Activated CD8-positive, alpha-beta memory T cell treated with anti-CD3 and anti-CD28 coated beads for 4 hours (primary cell): ENCODE data around the gene IRF2.

ENCODE experiments used
- DNase-seq, 2 donors: peaks; one replicate each; pipeline ENCODE4 v3.0.0-alpha.2; 2020; ENCODE audit warnings: low read depth in 2 of 2

The IRF2 gene

DNA sequence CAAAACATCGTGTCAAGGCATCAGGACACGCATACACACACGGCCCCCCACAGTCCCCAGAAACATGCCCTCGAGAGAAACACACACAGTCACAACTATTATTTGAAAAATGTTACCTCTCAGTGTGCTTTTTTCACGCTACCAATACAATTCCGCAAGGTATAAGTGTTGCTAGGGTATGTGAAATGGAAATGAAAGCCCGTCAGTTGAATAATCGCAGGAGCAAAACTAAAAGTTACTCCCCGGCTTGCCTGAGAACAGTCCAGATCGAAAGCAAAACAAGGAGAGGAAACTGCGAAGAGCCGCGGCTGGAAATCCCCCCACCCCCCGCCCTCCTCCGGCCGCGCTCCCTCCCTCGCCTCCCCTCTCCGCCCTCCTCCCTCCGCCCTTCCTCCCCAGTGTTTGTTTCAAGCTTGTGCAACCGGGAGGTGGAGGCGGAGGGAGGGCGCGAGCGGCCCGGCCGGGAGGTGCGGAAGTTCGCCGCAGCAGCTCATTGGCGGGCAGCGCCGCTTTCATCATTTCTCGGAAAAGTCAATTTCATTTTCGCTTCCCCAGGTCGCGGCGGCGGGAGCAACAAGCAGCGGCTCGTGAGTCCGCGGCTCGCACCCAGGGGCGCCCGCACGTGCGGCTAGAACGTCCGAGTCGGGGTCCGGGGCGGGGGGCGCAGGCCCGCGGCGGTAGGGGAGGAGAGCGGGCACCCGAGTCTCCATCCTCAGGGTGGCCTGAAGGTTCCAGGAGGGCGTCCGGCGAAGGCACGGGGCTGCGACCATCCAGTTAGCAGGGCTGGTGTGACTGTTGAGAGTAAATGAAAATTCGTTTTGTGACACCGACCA is at the start of gene IRF2:
IRF2 (minus strand) TSS at position 288 of the 833 bp plus-strand sequence. CDS start 45,486 bp downstream, outside the sequence.
- peak; percentile 93 to 96 for DNase-seq

DNA sequence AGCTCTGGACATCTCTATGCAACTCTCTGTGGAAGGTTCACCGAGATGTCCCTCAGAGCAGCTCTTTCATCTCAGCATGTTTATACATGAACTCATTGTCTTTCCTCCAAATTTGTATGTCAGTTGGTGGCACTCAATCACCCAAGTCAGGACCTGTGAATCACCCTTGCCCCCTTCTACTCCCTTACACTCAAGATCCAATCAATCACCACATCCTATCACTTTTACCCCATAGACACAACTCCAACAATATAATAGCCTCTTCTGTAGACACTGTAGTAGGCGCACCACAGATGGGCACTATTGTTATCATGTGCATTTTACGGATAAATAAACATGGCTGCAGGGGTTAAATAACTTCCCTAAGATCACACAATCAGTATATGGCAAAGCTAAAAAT is 41.3 kb upstream of the IRF2 start:
- no peak for DNase-seq

DNA sequence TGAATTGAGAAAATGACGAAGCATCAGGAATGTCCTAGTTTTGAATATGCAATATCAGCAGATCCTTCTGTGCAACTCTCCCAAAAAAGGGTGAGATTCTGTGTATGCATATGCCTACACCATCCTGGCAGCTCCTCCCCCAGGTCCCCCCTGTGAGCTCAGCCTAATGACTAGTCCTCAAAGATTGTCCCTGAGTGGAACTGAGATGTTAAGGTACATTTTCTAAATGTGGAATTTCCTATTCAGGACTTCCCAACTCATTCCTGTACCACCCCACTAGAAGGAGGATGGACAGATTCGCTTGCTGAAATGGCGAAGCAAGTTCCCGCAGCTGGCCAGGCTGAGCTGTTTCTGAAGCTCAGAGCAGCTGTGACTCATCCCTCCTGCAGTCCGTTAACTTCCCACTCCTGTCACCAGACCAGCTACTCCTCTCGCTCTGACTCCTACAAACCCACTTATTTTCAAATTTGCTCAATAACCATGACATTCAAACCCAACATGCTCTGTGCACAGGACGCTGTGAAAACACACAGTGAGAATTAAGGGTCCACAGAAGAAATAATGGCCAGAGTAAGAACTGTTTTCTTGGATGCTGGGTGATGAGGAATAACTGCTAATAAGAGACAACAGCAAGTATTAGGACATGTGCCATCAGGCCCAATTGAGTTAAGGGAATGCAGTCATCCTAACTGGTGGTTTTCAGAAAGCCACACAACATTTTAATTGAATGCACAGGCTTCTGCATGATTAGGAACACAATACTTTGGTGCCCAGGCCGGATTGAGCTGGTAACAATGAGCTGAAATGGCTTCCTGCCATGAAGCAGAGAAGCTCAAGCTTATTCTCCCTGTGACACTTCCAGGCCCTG is 40.0 kb upstream of the IRF2 start:
- DNase-seq = no peak

DNA sequence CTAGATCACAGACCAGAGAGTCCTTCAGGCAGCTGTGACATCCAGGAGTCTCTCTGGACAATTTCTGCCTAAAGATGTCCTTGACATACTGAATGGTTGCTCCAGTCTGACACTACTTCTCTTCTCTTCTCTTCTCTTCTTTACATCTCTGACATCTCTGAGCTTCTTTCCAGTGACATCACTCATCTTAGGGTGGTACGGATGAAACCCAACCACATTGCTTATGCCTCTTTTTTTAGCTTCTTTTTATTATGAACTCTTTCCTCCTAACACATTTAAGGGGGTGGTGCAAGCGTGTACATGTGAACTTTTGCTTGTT is 39.4 kb upstream of the IRF2 start:
- no peak for DNase-seq

DNA sequence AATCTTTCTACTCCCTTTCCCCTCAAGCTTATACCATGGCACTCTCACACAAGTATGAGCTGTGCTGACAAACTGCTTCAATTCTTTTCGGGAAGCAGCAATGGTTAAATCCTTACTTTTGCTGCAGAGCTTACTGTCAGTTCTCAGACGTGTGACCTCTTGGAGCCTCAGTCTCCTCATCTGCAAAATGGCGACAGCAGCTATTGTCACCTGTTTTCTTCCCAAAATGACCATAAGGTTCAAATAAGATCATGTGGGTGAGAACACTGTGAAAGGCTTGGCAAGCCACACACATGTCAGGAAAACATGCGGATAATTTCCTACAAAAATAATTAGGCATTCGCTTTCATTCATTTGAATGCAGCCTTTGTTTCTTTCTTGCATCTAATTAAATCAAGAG is 36.8 kb upstream of the IRF2 start:
- no peak for DNase-seq

DNA sequence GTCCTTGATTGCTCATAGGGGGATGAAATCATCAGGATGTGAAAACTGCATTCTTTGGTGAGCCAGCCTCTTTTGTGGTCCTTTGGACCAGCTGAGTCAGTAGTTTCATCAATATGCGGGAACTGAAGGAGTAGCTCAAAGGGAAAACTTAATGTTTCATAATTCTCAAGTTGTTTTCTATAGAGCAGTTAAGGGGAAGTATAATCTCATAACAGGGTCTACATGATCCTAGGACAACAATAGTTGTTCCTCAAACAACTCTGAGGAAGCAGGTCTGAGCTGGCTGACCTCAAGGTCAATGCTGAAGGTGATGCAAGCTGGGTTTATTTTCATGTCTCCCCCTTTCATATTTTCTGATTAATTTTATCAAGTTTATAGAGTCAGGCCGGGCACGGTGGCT is 36.1 kb upstream of the IRF2 start:
- DNase-seq = no peak

DNA sequence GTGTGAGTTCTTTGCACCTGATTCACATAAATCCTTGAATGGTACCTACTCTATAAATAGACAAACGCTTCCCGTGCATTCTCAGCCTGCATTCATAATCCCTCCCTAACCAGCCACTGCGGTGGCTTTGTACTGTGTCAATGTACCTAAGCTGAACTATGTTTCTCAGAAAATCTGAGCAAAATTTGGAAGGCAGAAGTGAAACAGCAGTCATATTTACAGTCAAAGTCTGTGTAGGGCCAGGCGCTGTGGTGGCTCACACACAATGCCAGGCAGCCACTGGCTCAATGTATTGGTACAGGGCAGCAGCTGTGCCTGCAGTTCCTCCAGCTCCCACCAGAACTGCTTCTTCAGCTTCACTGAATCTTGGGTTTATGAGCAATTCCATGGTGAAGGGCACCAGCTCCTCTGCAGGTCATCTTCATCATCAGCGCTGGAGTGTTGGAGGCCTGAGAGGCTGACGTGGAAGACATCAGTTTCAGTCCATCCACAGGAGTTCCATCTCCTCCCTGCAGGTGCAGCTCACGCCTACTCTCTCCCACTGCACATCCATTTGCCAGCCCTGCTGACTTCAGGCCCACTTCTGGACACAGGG is 32.3 kb upstream of the IRF2 start:
- no peak for DNase-seq

DNA sequence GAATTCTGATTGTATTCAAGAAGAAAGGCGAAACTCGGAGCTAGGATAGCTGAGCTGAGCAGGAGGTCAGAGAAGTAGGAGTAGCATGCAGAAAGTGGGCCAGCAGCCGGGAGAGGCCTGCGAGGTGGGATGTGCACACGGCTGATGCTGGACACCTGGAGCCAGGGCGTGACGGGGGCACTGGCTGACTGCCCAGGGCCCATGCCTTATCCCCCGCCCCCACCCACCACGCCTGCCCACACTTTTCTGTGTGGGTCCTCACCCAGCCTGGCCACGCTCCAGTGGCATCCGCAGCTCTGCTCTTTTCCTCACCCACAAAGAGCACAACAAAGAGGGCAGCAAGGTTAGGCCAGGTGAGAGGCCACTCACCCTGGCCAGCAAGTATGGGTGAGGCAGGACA is 30.0 kb upstream of the IRF2 start:
- DNase-seq = no peak

DNA sequence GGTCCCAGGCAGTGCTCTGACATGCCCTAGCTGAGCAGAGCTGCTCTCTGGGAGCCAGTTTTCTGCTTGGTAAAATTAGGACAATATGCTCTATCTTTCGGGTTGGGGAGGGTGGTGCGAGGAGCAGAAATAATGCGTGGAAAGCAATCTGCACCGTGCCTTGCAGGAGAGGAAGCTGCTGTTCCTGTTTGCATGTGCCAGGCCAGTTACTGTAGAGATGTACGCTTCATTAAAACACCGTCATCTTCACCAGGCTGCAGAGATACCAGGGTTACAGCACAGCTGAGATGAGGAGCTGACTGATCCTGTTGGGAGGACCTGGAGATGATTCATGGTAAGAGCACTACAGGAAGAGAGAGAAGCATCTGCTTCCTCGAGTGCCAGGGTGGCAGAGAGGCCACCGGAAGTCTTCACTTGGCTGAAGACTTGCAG is 29.5 kb upstream of the IRF2 start:
- no peak for DNase-seq

DNA sequence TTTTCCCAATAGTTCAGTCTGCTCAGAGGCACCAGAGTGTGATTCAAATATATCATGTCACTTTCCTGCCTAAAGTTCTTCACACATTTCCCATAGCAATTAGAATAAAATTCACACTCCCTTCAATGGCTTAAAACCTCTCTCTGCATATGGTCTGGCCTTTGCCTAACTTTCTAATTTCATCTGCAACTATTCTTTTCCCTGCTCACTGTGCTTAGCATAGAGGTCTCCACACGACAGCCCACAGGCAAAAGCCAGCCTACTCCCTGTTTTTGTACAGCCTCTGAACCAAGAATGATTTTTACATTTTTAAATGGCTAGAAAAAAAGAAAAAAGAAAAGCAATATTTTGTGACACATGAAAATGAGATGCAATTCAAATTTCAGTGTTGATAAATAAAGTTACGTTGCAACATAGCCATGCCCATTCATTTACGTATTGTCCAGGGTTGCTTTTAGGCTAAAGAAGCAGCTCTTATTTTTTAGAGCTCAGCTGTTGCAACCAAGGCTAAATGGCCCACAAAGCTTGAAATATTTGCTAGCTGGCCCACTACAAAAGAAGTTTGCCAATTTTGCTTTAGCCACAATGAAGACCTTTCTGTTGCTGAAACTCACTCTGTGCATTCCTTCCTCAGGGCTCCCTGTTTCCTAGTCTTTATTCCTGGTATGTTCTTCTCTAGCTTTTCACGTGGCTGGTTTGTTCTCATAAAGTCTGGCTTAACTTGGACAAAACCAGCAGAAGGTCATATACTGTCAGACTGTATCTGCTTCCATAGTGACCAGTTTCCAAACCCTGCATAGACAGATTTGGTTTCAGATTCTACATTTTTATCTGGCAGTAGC is 26.6 kb upstream of the IRF2 start:
- DNase-seq = no peak

DNA sequence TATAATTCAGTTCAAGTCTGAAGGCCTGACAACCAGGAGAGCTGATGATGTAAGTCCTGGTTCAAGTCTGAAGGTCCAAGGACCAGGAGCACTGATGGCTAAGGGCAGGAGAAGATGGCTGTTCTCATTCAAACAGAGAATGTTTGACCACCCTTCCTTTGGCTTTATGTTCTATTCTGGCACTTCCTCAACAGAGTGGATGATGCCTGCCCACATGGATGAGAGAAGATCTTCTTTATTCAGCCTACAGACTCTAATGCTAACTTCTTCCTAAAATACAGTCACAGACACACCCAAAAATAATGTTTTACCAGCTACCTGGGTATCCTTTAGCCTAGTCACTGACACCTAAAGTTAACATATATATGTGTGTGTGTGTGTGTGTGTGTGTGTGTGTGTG is 25.6 kb upstream of the IRF2 start:
- no peak for DNase-seq

DNA sequence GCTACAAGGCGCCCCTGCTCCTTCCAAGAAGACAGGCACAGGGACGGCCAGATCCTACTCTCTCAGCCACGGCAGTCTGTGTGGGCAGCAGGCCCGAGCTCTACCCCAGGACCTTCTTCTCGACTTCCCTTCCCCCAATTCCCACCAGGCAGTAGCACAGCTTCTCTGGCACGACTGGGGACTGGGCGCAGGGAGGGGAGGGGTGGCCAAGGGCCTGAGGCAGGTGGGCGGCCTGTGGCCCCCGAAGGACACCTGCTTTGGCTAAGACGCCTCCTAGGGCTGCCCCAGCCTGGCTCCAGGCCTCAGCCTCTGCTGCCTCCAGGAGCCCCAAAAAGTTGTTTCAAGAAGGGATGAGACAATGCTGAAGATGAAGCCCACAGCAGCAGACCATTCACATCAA is 24.2 kb upstream of the IRF2 start:
- DNase-seq = no peak

DNA sequence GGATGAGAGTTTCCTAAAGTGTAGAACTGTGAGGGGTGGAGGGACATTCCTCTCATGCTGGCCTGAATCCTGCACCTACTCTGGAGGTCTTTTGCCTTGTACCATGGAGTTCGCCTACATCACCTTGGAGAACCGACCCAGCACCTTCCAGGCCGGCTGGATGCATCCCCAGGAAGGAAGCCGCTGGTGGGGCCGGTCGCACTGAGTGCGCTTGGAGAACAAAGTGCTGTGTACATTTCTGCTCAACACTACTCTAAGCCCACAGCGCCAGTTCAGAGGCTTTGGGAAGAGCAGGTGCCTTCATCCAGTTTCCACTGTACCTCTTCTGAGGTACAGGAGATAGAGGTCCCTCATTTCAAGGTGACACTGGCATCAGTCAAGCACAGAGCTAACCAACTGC is 15.4 kb upstream of the IRF2 start:
- no peak for DNase-seq

DNA sequence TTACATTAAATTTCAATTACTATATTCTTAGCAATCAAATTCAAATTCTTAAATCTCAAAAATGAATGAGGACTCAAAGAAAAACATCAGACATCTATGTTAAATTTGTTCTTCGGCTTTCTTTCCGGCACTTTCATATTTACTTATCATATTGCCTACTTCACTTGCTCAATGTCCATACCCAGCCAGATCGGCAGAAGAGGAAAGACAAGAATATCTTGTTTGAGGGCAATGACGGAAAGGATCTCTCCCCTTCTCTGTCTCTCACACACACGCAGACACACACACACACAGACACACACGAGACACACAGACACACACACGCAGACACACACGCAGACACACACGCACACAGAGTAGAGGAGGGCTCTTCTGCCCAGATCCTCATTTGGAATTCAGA is 13.2 kb upstream of the IRF2 start:
- no peak for DNase-seq

DNA sequence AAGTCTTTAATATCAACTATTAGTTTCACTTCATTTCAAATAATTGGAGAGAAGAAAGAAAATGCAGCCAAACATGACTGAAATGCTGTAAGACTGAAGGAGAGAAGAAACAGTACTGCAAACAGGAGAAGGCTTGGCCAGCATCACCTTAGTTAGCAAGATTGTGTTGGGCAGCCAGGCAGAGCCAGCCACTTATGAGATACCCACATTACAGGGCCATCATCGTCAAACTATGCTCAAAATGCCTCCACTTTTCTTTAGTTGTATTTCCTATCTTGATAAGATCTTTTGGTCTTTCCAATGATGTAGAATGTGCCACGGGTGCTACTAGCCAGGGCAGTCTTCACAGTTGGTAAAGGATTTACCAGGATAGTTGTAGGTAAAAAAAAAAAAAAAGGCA is 10.9 kb upstream of the IRF2 start:
- no peak for DNase-seq

DNA sequence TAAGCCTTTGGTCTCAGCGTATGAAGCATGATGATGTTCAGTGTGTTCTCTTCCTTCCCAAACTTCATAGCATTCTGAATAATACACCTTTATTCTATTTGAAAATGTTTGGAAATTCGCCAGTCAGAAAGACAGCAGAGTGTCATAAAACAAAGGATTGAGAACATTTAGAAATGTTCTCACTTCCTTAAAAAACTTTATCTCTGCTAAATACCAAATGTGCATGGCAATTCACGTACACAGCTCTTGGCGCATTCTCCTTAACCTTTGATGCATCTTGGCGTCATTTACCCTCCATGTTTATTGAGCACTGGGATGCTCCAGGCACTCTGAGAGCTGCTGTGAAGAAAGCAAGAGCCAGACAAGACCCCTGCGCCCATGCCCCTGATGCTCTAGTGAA is 7.2 kb upstream of the IRF2 start:
- no peak for DNase-seq

DNA sequence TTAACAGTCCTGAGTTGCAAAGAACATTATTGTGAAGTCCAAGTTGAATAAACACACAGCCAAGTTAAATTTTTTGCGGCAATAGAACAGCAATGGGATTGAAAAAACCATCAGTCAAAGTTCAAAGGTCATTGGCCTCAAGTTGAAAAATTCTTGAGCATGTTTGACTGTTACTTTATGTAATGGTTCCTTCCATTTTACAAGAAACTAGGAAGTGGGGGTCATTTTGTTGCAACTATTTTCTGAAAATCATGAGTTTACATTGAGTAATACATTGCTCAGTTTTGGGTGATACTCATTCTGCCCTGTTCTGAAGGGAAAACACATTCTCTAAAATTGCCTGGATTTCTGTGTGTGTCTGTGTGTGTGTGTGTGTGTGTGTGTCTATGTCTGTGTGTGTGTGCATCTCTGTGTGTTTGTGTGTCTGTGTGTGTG is 5.2 kb upstream of the IRF2 start:
- no peak for DNase-seq

DNA sequence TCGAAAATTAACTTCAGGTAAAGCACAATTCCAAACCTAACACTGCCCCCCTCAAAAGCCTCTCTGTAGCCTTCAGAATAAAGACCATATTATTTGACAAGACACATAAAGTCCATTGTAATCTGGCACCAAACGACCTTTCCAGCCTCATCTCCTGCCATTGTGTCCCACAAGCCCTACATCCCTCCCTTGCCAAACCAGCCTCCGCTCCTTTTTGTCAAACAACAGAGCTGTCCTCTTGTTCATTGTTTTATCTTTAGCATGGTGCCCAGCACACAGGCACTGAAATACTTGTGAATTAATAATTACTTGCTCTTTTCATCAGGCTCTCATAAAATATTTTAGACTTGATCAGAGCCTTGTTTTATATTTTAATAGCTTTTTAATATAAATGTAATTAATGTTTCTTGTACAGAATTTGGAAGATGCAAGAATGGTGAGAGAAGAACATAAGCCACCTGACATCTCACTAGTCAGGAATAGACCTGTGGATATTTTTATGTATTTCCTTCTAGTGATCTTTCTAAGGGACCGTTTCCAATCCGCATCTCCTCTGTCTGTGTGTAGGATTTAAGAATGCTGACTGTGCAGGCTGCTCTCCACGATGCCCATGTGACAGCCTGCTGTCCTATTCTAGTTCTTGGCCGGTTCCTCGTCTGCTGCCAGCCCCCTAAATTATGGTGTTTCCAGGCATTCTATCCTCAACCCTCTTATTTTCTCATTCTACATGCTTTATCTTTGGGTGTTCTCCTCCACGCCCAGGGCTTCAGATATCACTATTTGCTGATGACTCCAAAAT is 3.0 kb upstream of the IRF2 start:
- DNase-seq = no peak

DNA sequence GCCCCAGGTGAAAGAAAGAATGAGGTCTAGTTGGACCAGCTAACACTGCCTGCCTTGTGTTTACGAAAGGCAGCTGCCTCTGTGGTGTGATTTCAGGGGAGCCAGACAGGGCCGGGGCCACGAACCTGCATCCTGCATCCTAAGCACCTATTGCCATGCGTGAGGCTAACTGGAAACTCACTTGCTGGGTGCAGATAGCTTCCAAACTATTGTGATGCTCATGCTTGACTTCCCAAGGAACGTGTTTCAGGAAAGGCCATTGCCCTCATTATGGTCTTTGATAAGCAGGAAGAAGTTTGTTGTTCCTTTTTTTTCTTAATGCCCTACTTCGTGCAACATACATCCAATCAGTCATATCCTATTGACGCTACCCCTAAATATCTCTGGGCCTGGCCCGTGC is 2.3 kb upstream of the IRF2 start:
- no peak for DNase-seq

DNA sequence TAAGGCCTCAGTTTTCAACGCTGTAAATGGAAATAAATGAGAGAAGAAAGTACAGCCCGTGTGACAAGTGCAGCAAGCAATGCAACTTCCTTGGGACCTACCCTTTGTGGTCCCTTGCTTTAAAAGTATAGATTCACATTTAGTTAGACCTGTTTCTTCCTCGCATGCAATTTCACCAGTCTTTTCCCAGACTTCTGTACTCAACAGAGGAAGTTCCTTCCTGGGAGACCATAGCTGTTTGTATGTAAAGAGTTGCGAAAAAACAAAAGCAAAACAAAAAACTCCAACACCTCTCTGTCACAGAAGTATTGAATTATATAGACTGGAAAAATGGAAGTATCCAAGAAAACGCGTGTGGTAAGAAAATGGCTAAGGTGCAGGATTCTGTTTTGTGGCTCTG is 1.1 kb upstream of the IRF2 start:
- DNase-seq = no peak

DNA sequence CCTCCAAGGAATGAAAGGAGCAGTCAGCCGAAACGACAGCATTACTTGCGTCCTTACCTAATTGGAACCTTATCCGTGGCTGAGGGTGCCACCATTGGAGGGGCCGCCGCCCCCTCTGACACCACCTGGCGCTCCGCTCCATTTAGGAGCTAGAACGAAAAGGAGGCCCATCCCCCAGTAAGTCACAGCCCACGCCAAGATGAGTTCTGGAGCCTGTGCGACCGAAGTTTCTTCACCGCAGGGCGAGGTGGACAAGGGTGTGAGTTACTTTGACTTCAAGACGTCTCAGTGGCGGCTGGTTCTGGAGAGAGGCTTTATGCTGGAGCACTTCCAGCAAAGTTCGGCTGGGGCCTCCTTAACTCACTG is 729 bp upstream of the IRF2 start:
- DNase-seq = peak in 1 of 2 donors; percentile 46
